DOHH2 (cell line): Measurements from ENCODE around the gene COL20A1.

Experiments used
- H3F3A ChIP-seq: fragments of 200-600 bp; sonication (generic), shearing (Covaris generic); 2 replicates; pipeline ENCODE4 v1.6.0; 2016; ENCODE audit warnings: antibody characterized with exemption, mild to moderate bottlenecking; ENCODE audit not compliant: control insufficient read depth, insufficient read depth
- H3K27ac ChIP-seq: fragments of 200-600 bp; sonication (generic); 2 replicates; pipeline ENCODE4 v1.5.1; 2014; ENCODE audit warnings: low read depth, mild to moderate bottlenecking, low read length, moderate library complexity
- H3K27me3 ChIP-seq: fragments of 200-600 bp; sonication (generic); 2 replicates; pipeline ENCODE4 v1.6.1; 2014; ENCODE audit warnings: mild to moderate bottlenecking, low read length, mixed read lengths; ENCODE audit not compliant: control insufficient read depth
- H3K36me3 ChIP-seq: fragments of 200-600 bp; sonication (generic); 2 replicates; pipeline ENCODE4 v1.6.1; 2014; ENCODE audit warnings: mild to moderate bottlenecking, low read length, moderate library complexity, mixed read lengths; ENCODE audit not compliant: control insufficient read depth
- H3K4me1 ChIP-seq: fragments of 200-600 bp; sonication (generic); 2 replicates; pipeline ENCODE4 v1.6.1; 2014; ENCODE audit warnings: mild to moderate bottlenecking, low read length, mixed read lengths; ENCODE audit not compliant: control insufficient read depth
- H3K4me2 ChIP-seq: fragments of 200-600 bp; sonication (generic); 2 replicates; pipeline ENCODE4 v1.6.0; 2014; ENCODE audit warnings: mild to moderate bottlenecking, low read length, moderate library complexity
- H3K4me3 ChIP-seq: fragments of 200-600 bp; sonication (generic); 2 replicates; pipeline ENCODE4 v1.5.1; 2014; ENCODE audit warnings: mild to moderate bottlenecking, low read length, mixed read lengths
- H3K79me2 ChIP-seq: fragments of 200-600 bp; sonication (generic); 2 replicates; pipeline ENCODE4 v1.6.1; 2014; ENCODE audit warnings: mild to moderate bottlenecking, low read length, mixed read lengths; ENCODE audit not compliant: control insufficient read depth
- H3K9me2 ChIP-seq: fragments of 200-600 bp; sonication (generic); replicated peaks from 2 replicates; pipeline ENCODE4 v1.6.1; 2014; ENCODE audit warnings: mild to moderate bottlenecking, low read length, mixed read lengths; ENCODE audit not compliant: control insufficient read depth
- H3K9me3 ChIP-seq: fragments of 200-600 bp; sonication (generic); 2 replicates; pipeline ENCODE4 v1.6.1; 2014; ENCODE audit warnings: antibody characterized with exemption, low read length, mixed read lengths; ENCODE audit not compliant: control insufficient read depth, insufficient read depth
- H4K20me1 ChIP-seq: fragments of 200-600 bp; sonication (generic); 2 replicates; pipeline ENCODE4 v1.6.0; 2014; ENCODE audit warnings: low read depth, mild to moderate bottlenecking, antibody characterized with exemption, low read length, moderate library complexity; ENCODE audit not compliant: control insufficient read depth, insufficient read depth
- CTCF ChIP-seq: fragments of 200-600 bp; sonication (generic); IDR thresholded peaks from one replicate; pipeline ENCODE4 v1.5.1; 2014; ENCODE audit warnings: antibody characterized with exemption, mild to moderate bottlenecking, low read depth, low read length; ENCODE audit not compliant: poor library complexity, severe bottlenecking
- EZH2phosphoT487 ChIP-seq: fragments of 200-600 bp; sonication (generic); IDR thresholded peaks from 2 replicates; pipeline ENCODE4 v1.6.1; 2017; ENCODE audit warnings: borderline replicate concordance, mild to moderate bottlenecking, antibody characterized with exemption, low read length, moderate library complexity, mixed read lengths

Gene COL20A1

GRCh38 chr20:63267691-63268090 is 25.3 kb upstream of the COL20A1 start:
- peaks cover 1% of the 10 kb centered on the region for H3K79me2 ChIP-seq
- no peaks in the 10 kb centered on the region; the same call in 1 of the 2 replicates for H3K27me3 ChIP-seq
- no peak for TF ChIP-seq EZH2phosphoT487
- TF ChIP-seq CTCF, result no peak

GRCh38 chr20:63268256-63268655 is 24.7 kb upstream of the COL20A1 start:
- no peak overlapping the region for H3K4me3 ChIP-seq
- H3K9me3 ChIP-seq, result no peaks in the 10 kb centered on the region
- H3K4me1 ChIP-seq, result peaks cover 5% of the 10 kb centered on the region
- no peak overlapping the region for H3K27ac ChIP-seq
- no peaks in the 10 kb centered on the region; the same call in 1 of the 2 replicates for H3K27me3 ChIP-seq
- no peaks in the 10 kb centered on the region for H4K20me1 ChIP-seq
- H3K36me3 ChIP-seq, result no peaks in the 10 kb centered on the region
- TF ChIP-seq CTCF, result no peak
- TF ChIP-seq EZH2phosphoT487, result no peak
- peaks cover 7% of the 10 kb centered on the region for H3K79me2 ChIP-seq
- no peaks in the 10 kb centered on the region for H3K9me2 ChIP-seq
- no peak overlapping the region for H3K4me2 ChIP-seq
- no peaks in the 10 kb centered on the region for H3F3A ChIP-seq

More at GRCh38 chr20:63267691-63268090, 25.3 kb upstream of the COL20A1 start:
- Histone ChIP-seq H4K20me1 (no peaks in the 10 kb centered on the region), H3K4me1 (peaks cover 5% of the 10 kb centered on the region), H3K4me3 (no peak overlapping the region), H3F3A (no peaks in the 10 kb centered on the region), H3K4me2 (no peak overlapping the region), H3K36me3 (no peaks in the 10 kb centered on the region), H3K9me2 (no peaks in the 10 kb centered on the region), H3K27ac (no peak overlapping the region), H3K9me3 (no peaks in the 10 kb centered on the region)

- H3K79me2 ChIP-seq, result peaks cover 13% of the 10 kb centered on the region
Measured at GRCh38 chr20:63268671-63269439, 24.1 kb upstream of the COL20A1 start.

More at GRCh38 chr20:63268671-63269439, 24.1 kb upstream of the COL20A1 start:
- Histone ChIP-seq H3K27me3 (no peaks in the 10 kb centered on the region; the same call in 1 of the 2 replicates), H3K4me3 (no peak overlapping the region), H3K4me2 (no peak overlapping the region), H3K27ac (no peak overlapping the region), H4K20me1 (peaks cover 4% of the 10 kb centered on the region; the same call in 1 of the 2 replicates), H3K9me2 (no peaks in the 10 kb centered on the region), H3K36me3 (no peaks in the 10 kb centered on the region), H3F3A (no peaks in the 10 kb centered on the region), H3K9me3 (no peaks in the 10 kb centered on the region), H3K4me1 (peaks cover 10% of the 10 kb centered on the region)
- TF ChIP-seq CTCF, result no peak
- no peak for TF ChIP-seq EZH2phosphoT487
